ENCODE results near the gene SGCE. TPM values are rescaled to one million over a fixed set of nuclear protein-coding genes. Genes with fewer than 3 reads are reported as not detected.

SGCE gene
- total and polyA plus RNA-seq, 4 donors, result 9.3 to 70.6 (median 44.2) TPM

DNA sequence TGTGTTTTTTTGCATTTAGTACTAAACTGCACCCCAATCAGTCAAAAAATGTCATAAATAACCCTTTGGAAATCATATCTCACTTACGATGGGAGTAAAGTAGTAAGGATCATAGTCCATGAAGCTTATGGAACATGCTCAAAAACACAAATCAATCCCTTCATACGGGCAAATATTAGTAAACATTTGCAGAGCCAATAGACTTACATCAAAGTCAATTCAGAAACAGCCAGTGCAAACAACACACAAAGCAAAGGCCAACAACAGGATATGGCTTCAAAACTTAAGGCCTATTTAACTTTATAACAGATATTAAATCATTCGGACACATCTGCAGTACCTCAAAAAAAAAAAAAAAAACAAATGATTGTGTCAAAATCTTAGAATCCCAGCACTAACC lies 32.1 kb downstream of the SGCE start:
- H3K9ac ChIP-seq (ENCODE audit: low read depth in 1 of 2, low read length in 2 of 2), result no peak overlapping the region
- DNase-seq (ENCODE audit: low spot score), result no peak
- no peak overlapping the region for H3K27ac ChIP-seq (ENCODE audit: low read depth in 1 of 2, low read length in 2 of 2)
- no peak overlapping the region for H3K4me3 ChIP-seq (ENCODE audit: low read depth in 1 of 3, low read length in 3 of 3)
- H3K9me3 ChIP-seq (ENCODE audit: control insufficient read depth in 4 of 4, low read length in 3 of 4), result no peaks in the 10 kb centered on the region
- peaks cover 0 to 3% (median 0%) of the 10 kb centered on the region in 4 donors for H3K27me3 ChIP-seq (ENCODE audit: control insufficient read depth in 4 of 4, insufficient read depth in 4 of 4, low read length in 3 of 4)
- TF ChIP-seq HNF4A (conservative IDR thresholded peaks at IDR 0.05) (peak in 1 of 2 donors; percentile 52), ATF3 (IDR thresholded peaks at IDR 0.05) (peak; percentile 16), HNF4G (IDR thresholded peaks at IDR 0.05) (no peak), NR2F2 (IDR thresholded peaks at IDR 0.05) (no peak), JUND (IDR thresholded peaks at IDR 0.05) (no peak)
- TF ChIP-seq, protein P1, sequence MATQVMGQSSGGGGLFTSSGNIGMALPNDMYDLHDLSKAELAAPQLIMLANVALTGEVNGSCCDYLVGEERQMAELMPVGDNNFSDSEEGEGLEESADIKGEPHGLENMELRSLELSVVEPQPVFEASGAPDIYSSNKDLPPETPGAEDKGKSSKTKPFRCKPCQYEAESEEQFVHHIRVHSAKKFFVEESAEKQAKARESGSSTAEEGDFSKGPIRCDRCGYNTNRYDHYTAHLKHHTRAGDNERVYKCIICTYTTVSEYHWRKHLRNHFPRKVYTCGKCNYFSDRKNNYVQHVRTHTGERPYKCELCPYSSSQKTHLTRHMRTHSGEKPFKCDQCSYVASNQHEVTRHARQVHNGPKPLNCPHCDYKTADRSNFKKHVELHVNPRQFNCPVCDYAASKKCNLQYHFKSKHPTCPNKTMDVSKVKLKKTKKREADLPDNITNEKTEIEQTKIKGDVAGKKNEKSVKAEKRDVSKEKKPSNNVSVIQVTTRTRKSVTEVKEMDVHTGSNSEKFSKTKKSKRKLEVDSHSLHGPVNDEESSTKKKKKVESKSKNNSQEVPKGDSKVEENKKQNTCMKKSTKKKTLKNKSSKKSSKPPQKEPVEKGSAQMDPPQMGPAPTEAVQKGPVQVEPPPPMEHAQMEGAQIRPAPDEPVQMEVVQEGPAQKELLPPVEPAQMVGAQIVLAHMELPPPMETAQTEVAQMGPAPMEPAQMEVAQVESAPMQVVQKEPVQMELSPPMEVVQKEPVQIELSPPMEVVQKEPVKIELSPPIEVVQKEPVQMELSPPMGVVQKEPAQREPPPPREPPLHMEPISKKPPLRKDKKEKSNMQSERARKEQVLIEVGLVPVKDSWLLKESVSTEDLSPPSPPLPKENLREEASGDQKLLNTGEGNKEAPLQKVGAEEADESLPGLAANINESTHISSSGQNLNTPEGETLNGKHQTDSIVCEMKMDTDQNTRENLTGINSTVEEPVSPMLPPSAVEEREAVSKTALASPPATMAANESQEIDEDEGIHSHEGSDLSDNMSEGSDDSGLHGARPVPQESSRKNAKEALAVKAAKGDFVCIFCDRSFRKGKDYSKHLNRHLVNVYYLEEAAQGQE (IDR thresholded peaks at IDR 0.05), result no peak
- 26% methylated on average over 3 of the region's 3 CpGs for WGBS
- H3K36me3 ChIP-seq (ENCODE audit: control insufficient read depth in 4 of 4, insufficient read depth in 3 of 4, low read depth in 1 of 4, low read length in 3 of 4), result no peaks in the 10 kb centered on the region
- H3K4me1 ChIP-seq (ENCODE audit: control insufficient read depth in 4 of 4, insufficient read depth in 4 of 4, low read length in 3 of 4), result peaks cover 0 to 10% (median 5%) of the 10 kb centered on the region in 4 donors

- Histone ChIP-seq H3K27me3 (ENCODE audit: control insufficient read depth in 4 of 4, insufficient read depth in 4 of 4, low read length in 3 of 4) (no peaks in the 10 kb centered on the region), H3K4me1 (ENCODE audit: control insufficient read depth in 4 of 4, insufficient read depth in 4 of 4, low read length in 3 of 4) (peaks cover 0 to 10% (median 5%) of the 10 kb centered on the region in 4 donors), H3K27ac (ENCODE audit: low read depth in 1 of 2, low read length in 2 of 2) (no peak overlapping the region), H3K4me3 (ENCODE audit: low read depth in 1 of 3, low read length in 3 of 3) (no peak overlapping the region), H3K9ac (ENCODE audit: low read depth in 1 of 2, low read length in 2 of 2) (no peak overlapping the region), H3K9me3 (ENCODE audit: control insufficient read depth in 4 of 4, low read length in 3 of 4) (no peaks in the 10 kb centered on the region), H3K36me3 (ENCODE audit: control insufficient read depth in 4 of 4, insufficient read depth in 3 of 4, low read depth in 1 of 4, low read length in 3 of 4) (peaks cover 0 to 2% (median 0%) of the 10 kb centered on the region in 4 donors)
- WGBS, result 94% methylated on average over 2 of the region's 2 CpGs
- TF ChIP-seq FOXA1 (IDR thresholded peaks at IDR 0.05) (no peak), ATF3 (IDR thresholded peaks at IDR 0.05) (no peak), HNF4A (conservative IDR thresholded peaks at IDR 0.05) (no peak), GABPA (IDR thresholded peaks at IDR 0.05 in 1 of 2, conservative IDR thresholded peaks at IDR 0.05 in 1 of 2) (no peak), HNF4G (IDR thresholded peaks at IDR 0.05) (no peak), JUND (IDR thresholded peaks at IDR 0.05) (no peak), EGR1 (IDR thresholded peaks at IDR 0.05; ENCODE audit: low read depth in 2 of 2) (no peak), RXRA (IDR thresholded peaks at IDR 0.05) (no peak)
- TF ChIP-seq, protein P2, sequence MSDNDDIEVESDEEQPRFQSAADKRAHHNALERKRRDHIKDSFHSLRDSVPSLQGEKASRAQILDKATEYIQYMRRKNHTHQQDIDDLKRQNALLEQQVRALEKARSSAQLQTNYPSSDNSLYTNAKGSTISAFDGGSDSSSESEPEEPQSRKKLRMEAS (IDR thresholded peaks at IDR 0.05), result no peak
- TF ChIP-seq, protein P3, sequence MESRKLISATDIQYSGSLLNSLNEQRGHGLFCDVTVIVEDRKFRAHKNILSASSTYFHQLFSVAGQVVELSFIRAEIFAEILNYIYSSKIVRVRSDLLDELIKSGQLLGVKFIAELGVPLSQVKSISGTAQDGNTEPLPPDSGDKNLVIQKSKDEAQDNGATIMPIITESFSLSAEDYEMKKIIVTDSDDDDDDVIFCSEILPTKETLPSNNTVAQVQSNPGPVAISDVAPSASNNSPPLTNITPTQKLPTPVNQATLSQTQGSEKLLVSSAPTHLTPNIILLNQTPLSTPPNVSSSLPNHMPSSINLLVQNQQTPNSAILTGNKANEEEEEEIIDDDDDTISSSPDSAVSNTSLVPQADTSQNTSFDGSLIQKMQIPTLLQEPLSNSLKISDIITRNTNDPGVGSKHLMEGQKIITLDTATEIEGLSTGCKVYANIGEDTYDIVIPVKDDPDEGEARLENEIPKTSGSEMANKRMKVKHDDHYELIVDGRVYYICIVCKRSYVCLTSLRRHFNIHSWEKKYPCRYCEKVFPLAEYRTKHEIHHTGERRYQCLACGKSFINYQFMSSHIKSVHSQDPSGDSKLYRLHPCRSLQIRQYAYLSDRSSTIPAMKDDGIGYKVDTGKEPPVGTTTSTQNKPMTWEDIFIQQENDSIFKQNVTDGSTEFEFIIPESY (IDR thresholded peaks at IDR 0.05), result no peak
- no peak for DNase-seq (ENCODE audit: low spot score)
These were observed 34.8 kb downstream of the SGCE start for GRCh38 chr7:94621120-94621519.
